Erythroblast (primary cell): ENCODE measurements around the gene CSTF3.
"Not testable (repeated sequence)": the region's sequence is repeated elsewhere in the genome, so short reads cannot be mapped to it uniquely, and the experiment has no call there.

Experiments used
- GATA1 ChIP-seq: IDR thresholded peaks from 2 replicates; pipeline ENCODE4 v1.6.1; 2011; ENCODE audit warnings: low read depth, mild to moderate bottlenecking, control low read depth, low read length, moderate library complexity
- POLR2A ChIP-seq: IDR thresholded peaks from 2 replicates; pipeline ENCODE4 v1.6.1; 2011; ENCODE audit warnings: mild to moderate bottlenecking, low read length

GRCh38 chr11:33176760-33177159 lies 15.5 kb upstream of the CSTF3 start:
- not testable (repeated sequence) for TF ChIP-seq POLR2A, GATA1
